GM19324 (cell line): ENCODE results near the gene RENBP.

Experiments
- ATAC-seq: cut with Tn5 transposase; IDR thresholded peaks from one replicate; pipeline ENCODE4 v1.9.1; 2021; ENCODE audit warnings: mild to moderate bottlenecking, moderate library complexity; ENCODE audit not compliant: unreplicated experiment, low FRiP score

Gene RENBP

DNA sequence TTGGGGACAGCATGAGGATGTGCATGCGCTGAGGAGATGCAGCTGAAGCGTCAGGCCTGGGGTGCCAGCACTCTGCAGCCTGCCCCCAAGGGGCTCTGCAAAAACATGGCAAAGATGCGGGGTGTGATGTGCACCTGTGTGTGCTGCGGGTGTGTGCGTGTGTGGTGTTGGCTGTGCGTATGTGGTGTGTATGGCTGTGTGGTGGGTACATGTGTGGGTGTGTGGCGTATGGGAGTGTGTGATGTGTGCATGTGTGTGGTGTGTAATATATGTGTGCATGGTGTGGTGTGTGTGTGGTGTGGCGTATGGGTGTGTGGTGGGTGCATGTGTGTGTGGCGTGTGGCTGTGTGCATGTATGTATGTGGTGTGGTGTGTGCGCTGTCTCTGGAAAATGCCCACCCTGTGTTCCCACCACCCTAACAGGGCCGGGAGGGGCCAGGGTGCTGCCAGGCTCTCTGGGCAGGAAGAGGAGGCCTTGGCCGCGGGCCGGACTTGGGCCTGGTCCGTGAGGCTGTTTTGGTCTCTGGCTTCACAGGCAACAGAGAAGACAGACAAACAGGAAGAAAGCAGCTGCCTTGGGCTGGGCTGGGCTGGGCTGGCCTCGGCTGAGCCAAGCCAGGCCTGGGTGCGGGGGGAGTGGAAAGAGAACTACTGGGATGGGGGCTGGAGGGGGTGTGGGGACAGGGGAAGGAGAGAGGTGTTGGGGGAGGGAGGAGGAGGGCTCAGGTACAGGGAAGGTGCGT is 41.0 kb downstream of the RENBP start:
- no peak for ATAC-seq

GRCh38 chrX:153902385-153902784 is 42.1 kb downstream of the RENBP start:
- no peak for ATAC-seq

GRCh38 chrX:153901753-153902140 is 42.7 kb downstream of the RENBP start:
- no peak for ATAC-seq

- no peak for ATAC-seq
These were observed 43.4 kb downstream of the RENBP start for GRCh38 chrX:153900831-153901752.

- no peak for ATAC-seq
These were observed 46.5 kb downstream of the RENBP start for GRCh38 chrX:153897899-153898298.

DNA sequence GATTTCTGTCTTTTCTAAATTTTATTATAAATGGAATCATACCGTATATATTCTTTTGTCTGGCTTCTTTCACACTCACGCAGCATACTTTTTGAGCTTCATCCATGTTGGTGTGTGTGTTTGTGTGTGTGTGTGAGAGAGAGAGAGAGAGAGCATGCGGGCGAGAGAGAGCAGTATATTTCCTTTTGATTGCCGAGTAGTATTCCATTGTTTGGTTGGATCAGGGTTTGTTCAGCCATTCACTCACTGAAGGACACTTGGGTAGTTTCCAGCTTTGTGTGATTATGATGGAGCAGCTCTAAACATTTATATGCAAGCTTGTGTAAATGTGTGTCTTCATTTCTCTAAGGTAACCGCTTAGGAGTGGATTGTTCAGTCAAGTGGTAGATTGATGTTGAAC is 55.3 kb downstream of the RENBP start:
- no peak for ATAC-seq

- no peak for ATAC-seq
These were observed 56.1 kb downstream of the RENBP start for GRCh38 chrX:153888344-153888743.

DNA sequence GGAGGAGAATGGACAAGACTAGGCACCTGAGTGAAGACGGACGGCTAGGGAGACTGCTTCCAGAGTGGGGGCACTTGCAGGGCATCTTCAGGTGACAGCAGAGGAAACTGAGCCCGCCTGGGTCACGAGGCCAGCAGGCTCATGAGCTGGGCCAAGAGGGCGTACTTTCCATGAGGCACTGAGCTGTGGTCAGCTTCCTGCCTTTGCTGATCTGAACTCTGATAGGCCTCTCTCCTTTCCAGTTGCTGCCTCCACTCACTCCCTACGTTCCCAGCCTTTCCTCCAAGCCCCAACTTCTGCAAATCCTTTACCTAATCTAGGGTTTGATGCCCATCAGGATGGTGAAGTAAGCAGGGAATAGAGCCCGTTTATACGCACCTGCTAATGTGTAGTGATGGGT is 57.1 kb downstream of the RENBP start:
- no peak for ATAC-seq

DNA sequence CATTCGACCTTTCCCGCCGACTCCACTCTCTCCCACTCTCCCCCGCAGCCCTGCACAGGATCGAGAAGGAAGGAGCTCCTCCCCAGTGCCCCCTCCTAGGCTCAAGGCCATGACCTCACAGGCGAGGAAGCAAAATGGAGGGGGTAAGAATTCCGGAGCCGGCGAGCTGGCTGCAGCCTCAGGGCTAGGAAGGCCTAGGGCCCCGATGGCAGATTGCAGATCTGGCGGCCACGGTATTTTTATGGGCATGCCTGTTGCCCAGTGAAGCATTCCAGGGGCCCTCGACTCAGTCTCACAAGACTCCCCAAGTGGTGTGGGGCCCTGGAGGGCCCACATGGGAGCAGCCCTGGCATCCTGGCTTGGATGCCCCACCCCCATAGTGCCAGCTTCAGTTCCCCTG is 57.5 kb downstream of the RENBP start:
- ATAC-seq, result no peak

DNA sequence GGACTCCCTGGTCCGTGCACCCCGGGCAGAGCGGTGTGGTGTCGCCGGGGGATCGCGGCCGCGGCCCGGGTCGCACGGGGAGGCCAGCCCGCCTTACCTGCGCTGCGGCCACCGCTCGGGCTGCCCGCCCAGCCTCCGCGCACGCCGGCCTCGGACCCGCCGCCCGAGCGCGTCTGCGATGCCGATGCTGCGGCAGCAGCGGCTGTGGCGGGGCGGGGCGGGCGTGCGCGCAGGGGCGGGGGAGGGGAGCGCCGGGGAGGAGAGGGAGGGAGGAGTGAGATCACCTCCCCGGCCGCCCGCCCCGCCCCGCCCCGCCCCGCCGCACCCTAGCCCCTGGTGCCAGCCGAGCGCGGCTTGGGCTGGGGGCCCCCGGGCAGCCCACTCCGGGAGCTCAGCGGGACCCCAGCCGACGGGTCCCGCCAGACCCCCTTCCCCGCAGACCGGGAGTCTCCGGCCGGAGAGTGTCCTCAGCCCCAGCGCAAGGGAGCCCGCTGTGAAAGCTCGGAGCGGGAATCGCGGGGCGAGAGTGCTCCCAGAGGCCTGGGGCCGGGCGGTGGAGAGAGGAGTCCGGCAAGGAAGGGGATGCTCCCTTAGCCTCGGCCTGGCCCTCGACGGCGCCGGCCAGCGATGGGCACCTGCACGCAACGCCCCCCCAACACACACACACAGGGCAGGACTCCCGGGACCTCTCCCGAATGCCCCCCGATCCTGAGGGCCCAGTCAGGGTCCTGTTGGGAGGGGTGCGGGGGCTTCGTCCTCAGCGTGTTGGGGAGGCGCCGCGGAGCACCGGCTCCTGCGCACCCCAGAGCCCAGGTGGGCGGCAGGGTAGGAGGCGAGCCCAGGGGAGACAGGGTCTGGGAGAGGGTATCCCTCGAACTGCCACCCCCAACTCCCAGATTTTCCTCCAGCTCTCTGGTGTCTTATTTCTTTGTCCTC is 58.2 kb downstream of the RENBP start, which contains the start of gene L1CAM:
Gene L1CAM (minus strand): TSS at position 206 of the 936 bp plus-strand sequence. CDS start 10,337 bp downstream, outside the sequence.
- ATAC-seq, result no peak
